ENCODE measurements around the gene DENND1A.
"Not testable (repeated sequence)": the region's sequence is repeated elsewhere in the genome, so short reads cannot be mapped to it uniquely, and the experiment has no call there.

DNA sequence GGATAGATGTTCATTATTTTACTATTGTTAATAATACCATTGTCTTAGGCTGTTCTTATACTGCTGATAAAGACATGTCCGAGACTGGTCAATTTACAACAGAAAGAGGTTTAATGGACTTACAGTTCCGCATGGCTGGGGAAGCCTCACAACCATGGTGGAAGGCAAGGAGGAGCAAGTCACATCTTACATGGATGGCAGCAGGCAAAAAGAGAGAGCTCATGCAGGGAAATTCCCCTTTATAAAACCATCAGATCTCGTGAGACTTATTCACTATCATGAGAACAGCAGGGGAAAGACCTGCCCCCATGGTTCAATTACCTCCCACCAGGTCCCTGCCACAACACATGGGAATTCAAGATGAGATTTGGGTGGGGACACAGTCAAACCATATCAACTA, 6.6 kb upstream of the DENND1A start:
- not testable (repeated sequence) for TF ChIP-seq CTCF (IDR thresholded peaks at IDR 0.05); POLR2A (IDR thresholded peaks at IDR 0.05; ENCODE audit: low read depth); POLR2AphosphoS5 (IDR thresholded peaks at IDR 0.05)
